Panc1 (cell line): ENCODE measurements around the gene MB21D2. TPM values are rescaled to one million over a fixed set of nuclear protein-coding genes. Genes with fewer than 3 reads are reported as not detected.

Experiments
- ATAC-seq: fragments of 200-7000 bp; cut with Tn5 transposase; 2 replicates; pipeline ENCODE4 v1.9.1; 2020; ENCODE audit warnings: mild to moderate bottlenecking, moderate library complexity
- BruUV-seq: library from RNA; stranded (reverse); fragments of 400-500 nt; replicated peaks from 2 replicates; lab custom pipeline; 2021; lab: Mats Ljungman, UMichigan
- CTCF ChIA-PET: fragments of 300-600 bp; sonication (Branson Sonifier 250); formaldehyde crosslinking; loops from one replicate; lab custom pipeline; 2022; ENCODE audit warnings: antibody characterized with exemption; lab: Charles Lee
- POLR2A ChIA-PET: fragments of 300-600 bp; sonication (Branson Sonifier 250); formaldehyde crosslinking; loops from one replicate; lab custom pipeline; 2022; ENCODE audit warnings: antibody characterized with exemption; lab: Charles Lee
- DNase-seq: peaks from one replicate; pipeline ENCODE4 v3.0.0-alpha.2; 2010; ENCODE audit warnings: low read depth, low spot score
- H3K27ac ChIP-seq: 2 replicates; pipeline ENCODE4 v1.5.1; 2011; ENCODE audit warnings: mild to moderate bottlenecking, low read length, inconsistent platforms
- H3K27me3 ChIP-seq: fragments of 200-500 bp; sonication (Bioruptor generic); 2 replicates; pipeline ENCODE4 v1.6.0; 2014; ENCODE audit warnings: low read length, inconsistent platforms; ENCODE audit not compliant: control insufficient read depth, insufficient read depth
- H3K36me3 ChIP-seq: fragments of 200-500 bp; sonication (Bioruptor generic); 2 replicates; pipeline ENCODE4 v1.5.1; 2014; ENCODE audit warnings: inconsistent platforms, mild to moderate bottlenecking, low read length, moderate library complexity; ENCODE audit not compliant: control insufficient read depth, insufficient read depth
- H3K4me1 ChIP-seq: 2 replicates; pipeline ENCODE4 v1.5.1; 2011; ENCODE audit warnings: inconsistent platforms, mild to moderate bottlenecking, low read length, moderate library complexity; ENCODE audit not compliant: control insufficient read depth, insufficient read depth
- H3K4me3 ChIP-seq, 2 experiments: 2 replicates each; pipeline ENCODE4 v1.5.1; 2011 to 2012; ENCODE audit warnings: low read depth in 2 of 2, low read length in 2 of 2, mild to moderate bottlenecking in 2 of 2, inconsistent platforms in 1 of 2, moderate library complexity in 1 of 2
- H3K9me3 ChIP-seq: fragments of 200-500 bp; sonication (Bioruptor generic); 2 replicates; pipeline ENCODE4 v1.5.1; 2014; ENCODE audit warnings: low read depth, mild to moderate bottlenecking, inconsistent platforms, low read length, moderate library complexity; ENCODE audit not compliant: control insufficient read depth, insufficient read depth
- CTCF ChIP-seq: fragments of 450-650 bp; IDR thresholded peaks from 2 replicates; pipeline ENCODE4 v1.5.1; 2017; ENCODE audit warnings: mild to moderate bottlenecking
- POLR2AphosphoS5 ChIP-seq: IDR thresholded peaks from 2 replicates; pipeline ENCODE4 v1.6.1; 2012; ENCODE audit warnings: mild to moderate bottlenecking, low read depth, low read length, moderate library complexity
- REST ChIP-seq, 2 experiments: IDR thresholded peaks; 2 replicates each; pipeline ENCODE4 v1.6.1; 2011 to 2012; ENCODE audit warnings: low read depth in 2 of 2, control low read depth in 1 of 2, low read length in 1 of 2, mild to moderate bottlenecking in 1 of 2, moderate library complexity in 1 of 2; ENCODE audit not compliant: insufficient read depth in 1 of 2
- SIN3A ChIP-seq: IDR thresholded peaks from 2 replicates; pipeline ENCODE4 v1.6.1; 2012; ENCODE audit warnings: low read depth, mild to moderate bottlenecking, low read length, moderate library complexity, borderline replicate concordance; ENCODE audit not compliant: insufficient read depth
- TCF7L2 ChIP-seq: IDR thresholded peaks from 2 replicates; pipeline ENCODE4 v1.6.1; 2011; ENCODE audit warnings: mild to moderate bottlenecking, low read depth, low read length, inconsistent platforms
- in situ Hi-C: cut with HindIII; loops from 2 replicates; pipeline ENCODE4 v1.10.0; 2016; ENCODE audit warnings: low sequenced_read_pairs, low pct_unique_long_range_greater_than_20kb
- intact Hi-C: fragments of 100-400 bp; cut with micrococcal nuclease; formaldehyde crosslinking; loops from one replicate; pipeline ENCODE4 v1.10.0; 2022; ENCODE audit not compliant: unreplicated experiment
- total RNA-seq: library from RNA; stranded (reverse); gene quantifications from one replicate; pipeline ENCODE4 v1.2.1, GENCODE V29; 2021; ENCODE audit not compliant: unreplicated experiment

Gene MB21D2
- total RNA-seq, 1 experiment from 2014 or later = 7.8 TPM

- Histone ChIP-seq H3K9me3 (no peaks in the 10 kb centered on the region), H3K4me1 (no peaks in the 10 kb centered on the region), H3K36me3 (no peaks in the 10 kb centered on the region), H3K27me3 (no peaks in the 10 kb centered on the region; the same call in 1 of the 2 replicates), H3K27ac (no peak overlapping the region), H3K4me3 (no peak overlapping the region)
- BruUV-seq = no TSS peak
- ATAC-seq (no peak), DNase-seq (no peak)
- POLR2A ChIA-PET = no interaction called here
- in situ Hi-C loops (no loop called here), intact Hi-C loops (no loop called here)
- no peak for TF ChIP-seq TCF7L2
- CTCF ChIA-PET = interaction anchor here (0.7 kb wide), 1 partner anchor 16 kb away, joined by 4 read pairs; no protein-coding TSS in a partner anchor
Observed at GRCh38 chr3:192933259-192933658, 15.6 kb upstream of the MB21D2 start.

- H3K27ac ChIP-seq = no peak overlapping the region
- no peaks in the 10 kb centered on the region for H3K4me1 ChIP-seq
- ChIA-PET POLR2A (no interaction called here), CTCF (no interaction called here)
- in situ Hi-C loops = no loop called here
- TF ChIP-seq SIN3A (no peak), REST (IDR thresholded peaks at IDR 0.05; ENCODE audit: insufficient read depth in 1 of 2, low read depth in 2 of 2, low read length in 1 of 2) (no peak), POLR2AphosphoS5 (no peak), TCF7L2 (no peak), CTCF (no peak)
- H3K36me3 ChIP-seq = no peaks in the 10 kb centered on the region
- DNase-seq (no peak), ATAC-seq (no peak)
- BruUV-seq = no TSS peak
- intact Hi-C loops = no loop called here
- H3K27me3 ChIP-seq = no peaks in the 10 kb centered on the region; the same call in 1 of the 2 replicates
- H3K9me3 ChIP-seq = no peaks in the 10 kb centered on the region
- no peak overlapping the region for H3K4me3 ChIP-seq
Observed at GRCh38 chr3:192931825-192932224, 14.2 kb upstream of the MB21D2 start.

GRCh38 chr3:192930577-192930976 is 12.9 kb upstream of the MB21D2 start:
- H3K4me3 ChIP-seq = no peak overlapping the region
- no peak overlapping the region for H3K27ac ChIP-seq
- CTCF ChIA-PET = no interaction called here
- no peaks in the 10 kb centered on the region for H3K4me1 ChIP-seq
- no peaks in the 10 kb centered on the region; the same call in 1 of the 2 replicates for H3K27me3 ChIP-seq
- H3K36me3 ChIP-seq = no peaks in the 10 kb centered on the region
- BruUV-seq = no TSS peak
- intact Hi-C loops = no loop called here
- no peaks in the 10 kb centered on the region for H3K9me3 ChIP-seq
- no peak for ATAC-seq
- DNase-seq = no peak
- in situ Hi-C loops = no loop called here
- TF ChIP-seq TCF7L2 (no peak), REST (IDR thresholded peaks at IDR 0.05; ENCODE audit: insufficient read depth in 1 of 2, low read depth in 2 of 2, low read length in 1 of 2) (no peak), POLR2AphosphoS5 (no peak), SIN3A (no peak), CTCF (no peak)
- POLR2A ChIA-PET = no interaction called here
